DND-41 (cell line): ENCODE data around the gene CFAP45.

Experiments used
- ATAC-seq: fragments of 200-7000 bp; cut with Tn5 transposase; 3 replicates; pipeline ENCODE4 v1.9.1; 2021; ENCODE audit warnings: low read depth; ENCODE audit not compliant: insufficient read depth
- DNase-seq: peaks from one replicate; pipeline ENCODE4 v3.0.0-alpha.2; 2020
- H2AFZ ChIP-seq: 2 replicates; pipeline ENCODE4 v1.6.0; 2012; ENCODE audit warnings: low read depth, low read length
- H3K27ac ChIP-seq: 2 replicates; pipeline ENCODE4 v1.5.1; 2012; ENCODE audit warnings: low read length, inconsistent platforms
- H3K27me3 ChIP-seq: fragments of 200-600 bp; sonication (generic); 2 replicates; pipeline ENCODE4 v1.6.0; 2012; ENCODE audit warnings: low read length, mild to moderate bottlenecking, inconsistent platforms; ENCODE audit not compliant: insufficient read depth, poor library complexity
- H3K36me3 ChIP-seq: 2 replicates; pipeline ENCODE4 v1.5.1; 2012; ENCODE audit warnings: low read length, inconsistent platforms; ENCODE audit not compliant: insufficient read depth
- H3K4me1 ChIP-seq: 2 replicates; pipeline ENCODE4 v1.5.1; 2012; ENCODE audit warnings: mild to moderate bottlenecking, low read length; ENCODE audit not compliant: insufficient read depth
- H3K4me2 ChIP-seq: 2 replicates; pipeline ENCODE4 v1.6.0; 2012; ENCODE audit warnings: mild to moderate bottlenecking, moderate library complexity, low read length, inconsistent platforms; ENCODE audit not compliant: insufficient read depth
- H3K4me3 ChIP-seq, 2 experiments: fragments of 200-600 bp in 1 of 2; shearing (Covaris generic) in 1 of 2; 2 replicates each; pipeline ENCODE4 v1.5.1; 2012 to 2016; ENCODE audit warnings: inconsistent platforms in 2 of 2, low read length in 2 of 2, mild to moderate bottlenecking in 2 of 2, low read depth in 1 of 2, moderate library complexity in 1 of 2
- H3K79me2 ChIP-seq: 2 replicates; pipeline ENCODE4 v1.6.0; 2012; ENCODE audit warnings: low read length, inconsistent platforms; ENCODE audit not compliant: insufficient read depth
- H3K9ac ChIP-seq: 2 replicates; pipeline ENCODE4 v1.6.0; 2012; ENCODE audit warnings: low read depth, mild to moderate bottlenecking, inconsistent platforms, low read length, moderate library complexity
- H3K9me3 ChIP-seq: 2 replicates; pipeline ENCODE4 v1.5.1; 2012; ENCODE audit warnings: low read length, moderate library complexity, mild to moderate bottlenecking, inconsistent platforms; ENCODE audit not compliant: insufficient read depth, severe bottlenecking
- H4K20me1 ChIP-seq: 2 replicates; pipeline ENCODE4 v1.6.0; 2012; ENCODE audit warnings: low read length; ENCODE audit not compliant: insufficient read depth
- EZH2 ChIP-seq: IDR thresholded peaks from 3 replicates; pipeline ENCODE4 v1.6.1; 2012; ENCODE audit warnings: borderline replicate concordance, low read depth, mild to moderate bottlenecking, moderate library complexity, low read length, inconsistent platforms; ENCODE audit not compliant: severe bottlenecking
- TF ChIP-seq, protein P1 (sequence below): IDR thresholded peaks from 2 replicates; pipeline ENCODE4 v1.5.1; 2012; ENCODE audit warnings: borderline replicate concordance, low read length, moderate library complexity, mild to moderate bottlenecking; ENCODE audit not compliant: poor library complexity, severe bottlenecking; ENCODE audit errors: extremely low read depth

Gene CFAP45

DNA sequence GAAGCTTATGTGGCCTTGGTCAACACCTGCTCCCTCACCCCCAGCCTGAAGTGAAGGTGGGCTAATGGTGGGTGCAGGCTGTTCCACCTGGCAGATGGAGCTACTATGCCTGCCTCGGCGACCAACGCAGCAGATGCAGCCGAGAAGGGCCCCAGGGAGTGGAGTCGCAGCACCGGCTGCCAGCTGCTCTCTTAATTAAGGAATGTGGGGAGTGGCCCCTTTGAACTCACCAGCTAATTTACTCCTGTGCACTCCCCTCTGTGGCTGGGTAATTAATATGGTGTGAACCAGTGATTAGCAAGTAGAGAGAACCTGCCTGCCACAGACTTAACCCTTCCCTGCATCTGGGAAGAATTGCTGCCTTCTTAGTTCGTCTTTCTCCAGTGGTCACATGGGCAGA is 76.6 kb downstream of the CFAP45 start:
- TF ChIP-seq, protein P1, sequence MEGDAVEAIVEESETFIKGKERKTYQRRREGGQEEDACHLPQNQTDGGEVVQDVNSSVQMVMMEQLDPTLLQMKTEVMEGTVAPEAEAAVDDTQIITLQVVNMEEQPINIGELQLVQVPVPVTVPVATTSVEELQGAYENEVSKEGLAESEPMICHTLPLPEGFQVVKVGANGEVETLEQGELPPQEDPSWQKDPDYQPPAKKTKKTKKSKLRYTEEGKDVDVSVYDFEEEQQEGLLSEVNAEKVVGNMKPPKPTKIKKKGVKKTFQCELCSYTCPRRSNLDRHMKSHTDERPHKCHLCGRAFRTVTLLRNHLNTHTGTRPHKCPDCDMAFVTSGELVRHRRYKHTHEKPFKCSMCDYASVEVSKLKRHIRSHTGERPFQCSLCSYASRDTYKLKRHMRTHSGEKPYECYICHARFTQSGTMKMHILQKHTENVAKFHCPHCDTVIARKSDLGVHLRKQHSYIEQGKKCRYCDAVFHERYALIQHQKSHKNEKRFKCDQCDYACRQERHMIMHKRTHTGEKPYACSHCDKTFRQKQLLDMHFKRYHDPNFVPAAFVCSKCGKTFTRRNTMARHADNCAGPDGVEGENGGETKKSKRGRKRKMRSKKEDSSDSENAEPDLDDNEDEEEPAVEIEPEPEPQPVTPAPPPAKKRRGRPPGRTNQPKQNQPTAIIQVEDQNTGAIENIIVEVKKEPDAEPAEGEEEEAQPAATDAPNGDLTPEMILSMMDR, result no peak
- TF ChIP-seq EZH2, result no peak
- ATAC-seq (no peak), DNase-seq (no peak)

More for the DNA sequence above, 76.6 kb downstream of the CFAP45 start:
- Histone ChIP-seq H3K9me3 (no peaks in the 10 kb centered on the region), H3K27ac (no peak overlapping the region), H3K4me3 (no peak overlapping the region), H3K27me3 (no peaks in the 10 kb centered on the region), H3K9ac (no peak overlapping the region), H3K79me2 (no peaks in the 10 kb centered on the region), H4K20me1 (no peaks in the 10 kb centered on the region), H3K4me1 (peaks cover 8% of the 10 kb centered on the region), H2AFZ (no peak overlapping the region), H3K36me3 (no peaks in the 10 kb centered on the region), H3K4me2 (no peak overlapping the region)
